Measurements from ENCODE around the gene EVX1. TPM values are rescaled to one million over a fixed set of nuclear protein-coding genes. Genes with fewer than 3 reads are reported as not detected.

The EVX1 gene
- total RNA-seq, 4 donors from 2014 or later = not detected

- TF ChIP-seq POLR2A (IDR thresholded peaks at IDR 0.05) (no peak), CTCF (IDR thresholded peaks at IDR 0.05) (no peak)
- WGBS, 2 donors = 68 to 71% methylated on average over 7 of the region's 7 CpGs
- DNase-seq = no peak
- Histone ChIP-seq H3K9me3 (no peaks in the 10 kb centered on the region), H3K27ac (no peak overlapping the region), H3K4me3 (replicated peaks in 1 of 3) (no peak overlapping the region), H3K27me3 (peaks cover 72% of the 10 kb centered on the region), H3K4me1 (peaks cover 19 to 36% of the 10 kb centered on the region in 2 donors), H3K36me3 (no peaks in the 10 kb centered on the region)
- intact Hi-C loops (cut with DNase I) = no loop called here
Observed at GRCh38 chr7:27247000-27247399, 4.4 kb downstream of the EVX1 start.

- no peak overlapping the region for H3K27ac ChIP-seq
- no peak for TF ChIP-seq POLR2A (IDR thresholded peaks at IDR 0.05)
- TF ChIP-seq CTCF (IDR thresholded peaks at IDR 0.05) = no peak
- WGBS, 2 donors = 47 to 65% methylated on average over 4 of the region's 4 CpGs
- DNase-seq = no peak
- intact Hi-C loops (cut with DNase I) = no loop called here
- no peak overlapping the region for H3K4me3 ChIP-seq (replicated peaks in 1 of 3)
- peaks cover 68% of the 10 kb centered on the region for H3K27me3 ChIP-seq
- no peaks in the 10 kb centered on the region for H3K9me3 ChIP-seq
- H3K4me1 ChIP-seq = peaks cover 17 to 35% of the 10 kb centered on the region in 2 donors
- no peaks in the 10 kb centered on the region for H3K36me3 ChIP-seq
Observed at GRCh38 chr7:27247452-27248426, 5.1 kb downstream of the EVX1 start.

DNA sequence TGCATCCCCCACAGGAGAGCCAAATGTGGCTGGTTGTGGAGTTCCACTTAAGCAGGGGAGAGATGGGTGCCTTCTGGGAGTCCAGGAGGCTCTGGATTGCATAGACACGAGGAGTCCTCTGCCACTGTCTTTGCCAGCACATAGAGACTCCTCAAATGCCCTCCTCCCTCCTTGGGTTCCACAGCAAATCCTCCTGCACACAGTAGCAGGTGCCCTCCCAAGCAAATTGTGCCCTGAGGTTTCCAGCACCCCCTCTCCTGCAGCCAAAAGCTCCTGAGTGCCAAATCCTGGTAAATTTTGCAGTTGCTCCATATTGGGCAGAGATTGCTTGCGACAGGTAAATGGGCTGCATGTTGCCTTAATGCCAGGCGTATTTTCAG is 5.8 kb downstream of the EVX1 start:
- DNase-seq = no peak
- H3K27me3 ChIP-seq = peaks cover 64% of the 10 kb centered on the region

GRCh38 chr7:27248911-27249723 is 6.5 kb downstream of the EVX1 start:
- no peak for DNase-seq
- 15 to 17% methylated on average over 21 of the region's 23 CpGs for WGBS, 2 donors
- TF ChIP-seq CTCF (IDR thresholded peaks at IDR 0.05) = no peak
- TF ChIP-seq POLR2A (IDR thresholded peaks at IDR 0.05) = no peak
- Histone ChIP-seq H3K27ac (no peak overlapping the region), H3K9me3 (no peaks in the 10 kb centered on the region), H3K36me3 (no peaks in the 10 kb centered on the region), H3K27me3 (peaks cover 58% of the 10 kb centered on the region), H3K4me1 (peaks cover 8 to 25% of the 10 kb centered on the region in 2 donors), H3K4me3 (replicated peaks in 1 of 3) (no peak overlapping the region)
- intact Hi-C loops (cut with DNase I) = no loop called here

More for the DNA sequence above, 5.8 kb downstream of the EVX1 start:
- H3K27ac ChIP-seq = no peak overlapping the region
- 57 to 66% methylated on average over 3 of the region's 3 CpGs for WGBS, 2 donors
- H3K4me1 ChIP-seq = peaks cover 10 to 29% of the 10 kb centered on the region in 2 donors
- no peaks in the 10 kb centered on the region for H3K36me3 ChIP-seq
- intact Hi-C loops (cut with DNase I) = no loop called here
- no peak overlapping the region for H3K4me3 ChIP-seq (replicated peaks in 1 of 3)
- no peaks in the 10 kb centered on the region for H3K9me3 ChIP-seq
- TF ChIP-seq CTCF (IDR thresholded peaks at IDR 0.05) (no peak), POLR2A (IDR thresholded peaks at IDR 0.05) (no peak)

Measured in thyroid gland (tissue), 4 donors.